Activated effector memory CD4-positive, alpha-beta T cell treated with Interleukin-2 at 50 U/mL for 16 hours (primary cell): Measurements from ENCODE around the gene CEACAM19.
"Not testable (repeated sequence)": the region's sequence is repeated elsewhere in the genome, so short reads cannot be mapped to it uniquely, and the experiment has no call there.

ENCODE experiments used
- DNase-seq: peaks from one replicate; pipeline ENCODE4 v3.0.0-alpha.2; 2020

Gene CEACAM19

GRCh38 chr19:44677019-44677811, 5.9 kb downstream of the CEACAM19 start:
- no peak for DNase-seq

DNA sequence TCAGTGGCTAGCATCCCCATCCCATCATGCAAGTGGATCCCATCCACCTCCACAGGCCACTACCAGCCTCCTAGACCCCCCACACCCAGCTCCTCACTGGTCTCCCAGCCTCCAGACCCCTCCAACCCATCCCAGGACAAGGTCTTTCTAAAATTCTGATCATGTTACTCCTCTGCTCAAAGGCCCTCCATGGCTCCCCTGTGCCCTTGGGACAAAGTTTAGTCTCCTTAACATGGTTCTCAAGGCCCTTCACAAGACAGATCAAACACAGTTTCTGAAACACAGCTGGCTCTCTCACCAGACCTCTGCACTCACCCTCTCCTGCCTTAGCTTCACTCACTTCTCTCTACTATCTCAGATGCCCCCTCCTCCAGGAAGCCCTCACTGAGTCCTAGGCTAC, 9.3 kb downstream of the CEACAM19 start:
- no peak for DNase-seq

GRCh38 chr19:44681992-44682790, 10.9 kb downstream of the CEACAM19 start:
- no peak for DNase-seq

DNA sequence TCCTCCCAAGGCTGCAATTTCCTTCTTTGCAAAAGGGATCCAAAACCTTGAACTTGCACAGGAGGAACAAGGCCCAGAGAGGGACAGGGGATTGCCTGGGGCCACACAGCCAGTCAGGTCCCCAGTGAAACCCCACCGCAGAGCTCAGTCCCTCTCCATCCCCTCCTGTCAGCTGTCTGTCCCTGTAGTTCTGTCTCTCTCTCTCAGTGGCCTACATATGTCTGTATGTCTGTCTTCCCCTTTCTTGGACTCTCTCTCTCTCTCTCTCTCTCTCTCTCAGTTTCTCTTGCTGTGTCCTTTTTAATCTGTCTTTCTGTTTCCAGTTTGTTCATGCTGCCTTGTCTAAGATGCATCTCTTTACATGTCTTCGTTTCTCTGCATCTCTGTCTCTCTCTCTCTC, 11.5 kb downstream of the CEACAM19 start:
- DNase-seq: no peak

DNA sequence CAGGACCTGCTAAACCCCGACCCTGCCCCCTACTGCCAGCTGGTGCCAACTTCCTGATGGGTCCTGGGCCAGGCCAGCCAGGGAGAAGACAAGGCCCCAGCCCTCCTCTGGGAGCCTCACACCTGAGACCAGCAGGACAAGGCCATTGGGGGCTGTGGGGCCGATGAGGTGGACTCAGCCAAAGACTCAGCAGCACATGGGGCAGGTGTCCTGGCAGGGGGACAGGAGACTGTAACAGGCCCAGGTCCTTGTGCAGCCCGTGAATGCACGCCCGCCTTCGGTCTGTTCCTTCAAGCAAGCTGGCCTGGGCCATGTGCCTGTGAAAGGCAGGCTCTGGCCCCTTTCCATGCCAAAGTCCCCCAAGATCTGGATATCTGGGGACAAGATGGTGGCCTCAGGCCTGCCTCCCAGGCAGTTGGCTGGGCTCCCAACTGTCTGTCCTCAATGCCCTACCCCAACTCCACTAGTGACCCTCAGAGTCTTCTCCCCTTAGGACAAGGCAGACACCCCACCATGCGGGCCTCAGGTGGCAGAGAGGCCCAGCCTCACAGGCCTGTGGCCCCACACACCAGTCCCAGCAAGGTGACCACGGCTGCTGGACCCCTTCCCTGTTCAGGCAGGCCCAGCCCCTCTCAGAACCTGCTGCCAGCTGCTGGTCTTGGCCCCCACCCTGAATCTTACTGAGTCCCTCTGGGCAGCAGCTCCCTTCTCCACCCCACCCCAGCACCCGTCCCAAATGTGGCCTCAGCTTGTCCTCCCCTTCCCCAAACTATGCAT, 12.3 kb downstream of the CEACAM19 start:
- no peak for DNase-seq

- DNase-seq: not testable (repeated sequence)
Observed at GRCh38 chr19:44684396-44684795, 13.1 kb downstream of the CEACAM19 start.

GRCh38 chr19:44684892-44685863, 13.9 kb downstream of the CEACAM19 start:
- DNase-seq: no peak

- no peak for DNase-seq
Observed at GRCh38 chr19:44685877-44686276, 14.6 kb downstream of the CEACAM19 start.

GRCh38 chr19:44686896-44687295, 15.6 kb downstream of the CEACAM19 start:
- no peak for DNase-seq

GRCh38 chr19:44687888-44688287, 16.6 kb downstream of the CEACAM19 start:
- DNase-seq: no peak

DNA sequence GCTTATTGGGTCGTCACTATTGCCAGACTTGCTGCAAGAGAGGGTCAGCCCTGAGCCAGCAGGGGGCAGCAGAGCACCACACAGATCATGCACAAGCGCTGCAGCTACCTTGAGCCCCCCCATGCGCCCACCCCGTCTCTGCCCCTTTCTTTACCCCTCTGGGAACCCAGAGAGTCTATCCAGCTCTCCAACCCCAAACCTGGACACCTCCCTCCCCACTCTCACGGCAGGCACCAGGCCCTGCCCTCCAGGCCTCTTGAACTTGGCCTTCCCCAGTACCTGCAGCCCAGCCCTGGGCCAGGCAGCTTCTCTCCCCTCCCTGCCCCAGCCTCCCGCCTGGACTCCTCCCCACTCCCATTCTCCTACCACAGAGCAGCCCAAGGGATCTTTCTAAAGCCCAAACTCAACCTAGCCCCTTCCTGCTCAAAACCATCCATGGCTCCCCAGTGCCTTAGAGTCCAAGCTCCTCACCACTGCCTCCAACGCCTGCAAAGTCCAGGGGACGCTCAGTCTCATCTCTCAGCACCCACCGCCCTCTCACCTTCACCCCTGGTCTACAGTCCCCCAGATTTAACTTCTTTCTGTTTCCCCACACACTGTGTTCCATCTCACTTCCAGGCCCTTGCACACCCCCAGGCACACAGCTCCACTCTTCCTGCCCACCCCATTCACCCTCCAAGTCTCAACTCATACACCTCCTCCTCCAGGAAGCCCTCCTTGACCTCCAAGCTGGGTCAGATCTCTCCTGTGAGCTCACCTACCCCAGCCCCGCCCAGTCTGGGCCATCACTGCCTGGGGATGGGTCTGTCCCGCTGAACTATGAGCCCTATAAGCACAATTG, 18.2 kb downstream of the CEACAM19 start:
- DNase-seq: peak; percentile 57

- DNase-seq: no peak
Observed at GRCh38 chr19:44690131-44690440, 18.8 kb downstream of the CEACAM19 start.

GRCh38 chr19:44692379-44692721, 21.1 kb downstream of the CEACAM19 start:
- DNase-seq: no peak

DNA sequence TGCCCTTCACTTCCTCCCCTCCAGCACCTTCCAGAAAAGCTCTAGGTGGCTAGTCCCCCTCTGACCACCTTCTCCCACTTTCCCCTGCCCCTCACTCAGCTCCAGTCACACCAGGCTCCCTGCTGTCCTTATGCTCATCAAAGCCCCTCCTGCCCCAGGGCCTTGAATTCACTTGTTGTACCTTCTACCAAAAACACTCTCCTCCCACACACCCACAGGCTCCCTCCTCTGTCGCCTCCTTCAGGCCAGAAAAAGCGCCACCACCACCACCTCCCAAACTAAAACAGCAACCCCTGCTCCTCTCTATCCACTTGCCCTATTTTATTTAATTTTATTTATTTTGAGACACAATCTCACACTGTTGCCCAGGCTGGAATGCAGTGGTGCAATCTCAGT, 22.9 kb downstream of the CEACAM19 start:
- DNase-seq: no peak

DNA sequence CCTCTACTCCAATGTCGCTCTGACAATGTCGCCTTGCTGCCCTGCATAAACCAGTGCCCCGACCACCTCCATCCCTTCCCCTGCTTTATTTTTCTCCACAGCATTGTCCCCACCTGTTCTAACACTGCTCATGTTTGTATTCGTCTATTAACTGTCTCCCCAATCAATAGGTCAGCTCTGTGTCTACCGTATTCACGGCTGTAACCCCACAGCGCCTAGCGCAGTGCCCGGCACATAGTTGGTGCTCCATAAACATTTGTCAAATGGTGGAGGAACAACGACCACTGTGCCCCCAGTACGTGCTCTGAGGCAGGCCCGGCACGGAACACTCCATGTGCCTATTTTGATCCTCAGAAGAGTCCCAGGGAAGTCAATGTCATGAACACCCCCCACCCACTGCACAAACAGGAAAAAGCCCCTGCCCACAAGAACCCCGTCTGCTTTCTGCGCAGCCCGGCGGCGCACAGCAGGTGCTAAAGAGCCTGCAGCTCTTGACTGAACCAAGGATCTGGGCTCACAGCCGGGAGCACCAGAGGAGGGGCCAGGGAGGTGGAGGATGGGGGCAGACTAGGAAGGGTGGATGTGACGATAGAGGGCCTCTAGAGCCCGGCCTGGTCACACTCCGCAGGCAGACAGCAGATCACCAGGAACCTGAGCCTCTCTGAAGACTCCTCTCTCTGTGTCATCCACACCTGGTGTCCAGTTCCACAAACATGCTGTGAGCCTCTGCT, 25.8 kb downstream of the CEACAM19 start:
- no peak for DNase-seq

DNA sequence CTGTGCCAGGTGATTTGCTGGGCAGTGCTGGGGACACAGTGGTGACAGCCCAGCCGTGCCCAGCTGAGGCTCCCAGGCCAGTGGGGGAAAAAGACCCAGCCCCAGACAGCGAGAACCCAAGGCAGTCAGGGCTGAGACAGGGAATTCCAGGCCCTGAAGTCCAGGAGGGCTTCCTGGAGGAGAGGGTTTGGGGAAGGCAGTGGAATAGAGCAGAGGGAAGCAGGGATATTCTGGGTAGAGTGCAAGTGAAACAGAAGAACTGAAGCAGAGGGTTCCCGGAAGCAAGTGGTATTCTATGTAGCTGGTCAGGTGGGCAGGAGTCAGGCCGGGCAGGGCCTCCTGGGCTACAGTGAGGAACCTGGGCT, 26.4 kb downstream of the CEACAM19 start:
- DNase-seq: no peak

DNA sequence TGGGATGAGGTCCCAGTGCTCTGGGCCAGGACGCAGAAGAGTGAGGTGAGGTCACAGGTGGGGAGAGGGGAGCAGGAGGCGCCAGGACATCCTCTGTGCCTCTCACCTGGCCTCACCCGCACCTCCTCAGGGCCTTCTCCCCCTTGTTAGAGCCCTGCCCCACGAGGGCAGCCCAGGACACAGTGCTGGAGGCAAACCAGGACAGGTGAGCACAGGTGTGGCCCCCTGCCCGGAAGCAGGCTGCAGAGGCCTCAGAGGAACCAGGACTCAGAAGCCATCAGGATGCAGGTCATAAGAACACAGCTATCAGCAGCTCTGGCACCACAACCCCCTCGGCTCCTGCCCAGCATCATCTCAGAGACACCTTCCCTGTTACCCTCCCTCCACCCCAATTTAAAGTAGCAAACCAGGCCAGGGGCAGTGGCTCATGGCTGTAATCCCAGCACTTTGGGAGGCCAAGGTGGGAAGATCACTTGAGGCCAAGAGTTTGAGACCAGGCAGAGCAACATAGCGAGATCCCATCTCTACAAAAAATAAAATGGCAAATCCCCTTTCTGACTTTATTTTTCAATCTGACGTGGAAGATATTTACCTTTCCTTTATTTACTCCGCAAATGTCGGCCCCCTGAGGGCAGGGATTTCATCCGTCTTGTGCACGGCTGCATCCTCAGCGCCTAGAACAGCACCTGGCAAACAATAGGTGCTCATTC, 27.4 kb downstream of the CEACAM19 start, which contains the start of gene CEACAM16:
TSS of gene CEACAM16 (plus strand) at position 660 of the 710 bp plus-strand sequence. CDS start 2,306 bp downstream, outside the sequence.
- DNase-seq: no peak

DNA sequence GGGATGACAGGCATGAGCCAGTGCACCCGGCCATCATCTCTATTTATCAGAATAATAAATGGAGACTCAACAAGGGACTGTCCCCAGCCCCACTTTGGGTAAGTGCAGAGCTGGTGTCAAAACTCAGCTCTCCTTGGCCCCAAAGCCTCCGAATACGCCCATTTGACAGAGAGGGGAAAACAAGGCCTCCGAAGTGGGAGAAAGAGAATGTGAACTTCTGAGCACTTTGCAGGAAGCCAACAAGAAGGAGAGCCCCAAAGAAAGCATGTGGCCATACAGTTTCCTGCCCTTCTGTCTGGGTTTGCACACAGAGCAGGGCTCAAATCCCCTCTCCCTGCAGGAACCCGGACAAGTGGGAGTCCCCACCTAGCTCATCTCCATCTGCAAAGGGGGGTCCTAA, 29.3 kb downstream of the CEACAM19 start:
- DNase-seq: no peak

DNA sequence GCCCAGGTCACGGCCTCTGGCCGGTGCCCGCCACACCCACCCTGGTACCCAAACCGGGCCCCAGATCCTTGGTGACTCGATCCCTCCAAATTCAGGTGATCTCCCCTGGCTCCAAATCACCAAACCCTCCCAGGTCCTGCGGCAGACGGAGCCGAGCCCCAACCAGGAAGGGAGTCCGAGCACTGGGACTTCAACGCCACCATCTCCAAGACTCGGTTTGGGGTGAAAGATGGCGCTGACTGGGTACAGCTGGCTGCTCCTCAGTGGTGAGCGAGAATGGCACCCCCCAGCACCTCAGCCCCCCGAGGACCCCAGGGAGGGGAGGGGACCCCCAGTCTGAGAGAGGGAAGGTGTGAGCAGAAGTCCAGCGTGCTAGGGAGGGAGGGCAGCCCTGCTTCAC, 29.9 kb downstream of the CEACAM19 start:
- no peak for DNase-seq

GRCh38 chr19:44702551-44703176, 31.4 kb downstream of the CEACAM19 start:
- DNase-seq: no peak
